ENCODE results near the gene EIF3F.

EIF3F gene

DNA sequence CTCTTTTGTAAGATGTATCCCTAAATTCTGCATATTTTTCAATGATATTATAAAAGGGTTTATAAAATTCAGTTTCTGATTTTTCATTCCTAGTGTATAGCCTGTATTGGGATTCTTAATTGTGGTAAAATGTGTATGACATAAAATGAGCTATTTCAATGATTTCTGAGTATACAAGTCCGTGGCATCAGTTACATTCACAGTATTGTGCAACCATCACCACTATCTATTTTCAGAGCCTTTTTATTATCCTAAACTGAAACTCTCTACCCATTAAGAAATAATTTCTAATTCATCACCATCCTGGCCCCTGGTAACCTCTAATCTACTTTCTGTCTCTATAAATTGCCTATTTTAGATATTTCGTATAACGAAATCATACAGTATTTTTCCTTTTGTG lies 39.8 kb downstream of the EIF3F start:
- no peak overlapping the region for H3K27ac Mint-ChIP-seq
- ATAC-seq (no peak), DNase-seq (no peak)
- no peaks in the 10 kb centered on the region for H3K4me1 Mint-ChIP-seq
- no peaks in the 10 kb centered on the region for H3K9me3 Mint-ChIP-seq
- H3K27me3 Mint-ChIP-seq, result peaks cover 32% of the 10 kb centered on the region
- H3K4me3 Mint-ChIP-seq, result no peak overlapping the region

- Mint-ChIP-seq H3K4me3 (no peak overlapping the region), H3K27me3 (peaks cover 41% of the 10 kb centered on the region)
- no peak for DNase-seq
These were observed 41.6 kb downstream of the EIF3F start for GRCh38 chr11:8028766-8029165.

DNA sequence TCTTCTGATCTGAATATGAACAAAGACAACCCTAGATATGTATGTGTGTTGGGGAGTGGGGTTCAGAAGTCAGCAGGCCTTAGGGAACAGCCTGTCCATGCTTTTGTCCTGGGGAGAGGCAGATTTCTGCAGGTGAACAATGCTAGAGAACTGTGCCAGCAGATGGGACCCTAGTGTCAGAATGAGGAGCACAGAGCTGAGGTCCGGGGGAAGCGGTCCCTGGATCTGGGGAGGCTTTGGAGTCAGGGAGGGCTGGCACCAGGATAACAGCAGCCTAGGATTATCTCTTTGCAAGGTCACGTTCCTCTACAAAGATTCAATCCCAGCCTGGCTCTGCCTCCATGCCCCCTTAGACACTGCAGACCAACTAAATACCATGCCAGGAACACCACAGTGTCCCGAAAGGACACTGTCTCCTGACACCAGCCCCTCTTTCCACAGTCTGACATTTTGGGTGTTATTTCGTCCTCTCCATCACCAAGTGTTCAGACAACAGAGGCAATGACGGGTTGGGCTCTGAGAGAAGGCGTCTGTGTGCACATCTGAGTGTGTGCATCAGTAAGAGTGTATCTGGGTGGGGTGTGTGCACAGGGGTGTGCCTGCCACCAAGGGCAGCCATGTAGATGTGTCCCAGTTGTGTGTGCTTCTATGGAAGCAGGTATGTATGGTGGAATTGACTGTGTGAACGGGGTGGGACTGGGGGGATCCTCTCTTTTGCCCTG lies 43.5 kb downstream of the EIF3F start:
- Mint-ChIP-seq H3K27me3 (peaks cover 43% of the 10 kb centered on the region), H3K4me1 (peaks cover 8% of the 10 kb centered on the region), H3K9me3 (no peaks in the 10 kb centered on the region), H3K27ac (peak overlapping the region in 1 of 2 donors; percentile 50), H3K4me3 (no peak overlapping the region)
- DNase-seq, result no peak
- no peak for ATAC-seq

More at GRCh38 chr11:8028766-8029165, 41.6 kb downstream of the EIF3F start:
- no peak overlapping the region for H3K27ac Mint-ChIP-seq
- peaks cover 8% of the 10 kb centered on the region for H3K4me1 Mint-ChIP-seq
- no peak for ATAC-seq
- no peaks in the 10 kb centered on the region for H3K9me3 Mint-ChIP-seq

GRCh38 chr11:8031248-8032115 lies 44.3 kb downstream of the EIF3F start:
- no peak for DNase-seq
- peak; percentile 16 for ATAC-seq
- Mint-ChIP-seq H3K4me1 (peaks cover 8% of the 10 kb centered on the region), H3K9me3 (no peaks in the 10 kb centered on the region), H3K27me3 (peaks cover 43% of the 10 kb centered on the region), H3K4me3 (no peak overlapping the region), H3K27ac (no peak overlapping the region)

DNA sequence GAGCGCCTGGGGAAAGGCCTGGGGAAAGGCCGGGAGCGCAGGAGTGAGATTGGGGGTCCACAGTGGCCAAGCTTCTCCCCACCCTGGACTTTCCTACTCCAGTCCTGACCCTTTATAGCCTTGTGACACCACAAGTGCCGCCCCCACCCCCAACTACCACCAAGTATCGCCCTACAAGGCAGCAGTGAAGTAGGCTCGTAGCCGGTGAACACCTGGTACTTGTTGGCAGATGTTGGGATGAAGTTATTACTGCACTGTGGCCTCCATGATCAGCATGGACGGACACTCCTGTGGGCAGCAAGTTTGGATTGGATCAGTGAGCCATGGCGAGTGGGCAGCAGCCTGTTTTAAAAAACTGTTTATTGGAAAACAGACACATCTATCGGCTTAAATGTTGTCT lies 45.0 kb downstream of the EIF3F start:
- no peak for DNase-seq
- H3K4me1 Mint-ChIP-seq, result peaks cover 8% of the 10 kb centered on the region
- no peak for ATAC-seq
- no peak overlapping the region for H3K27ac Mint-ChIP-seq
- no peak overlapping the region for H3K4me3 Mint-ChIP-seq
- H3K27me3 Mint-ChIP-seq, result peaks cover 43% of the 10 kb centered on the region
- H3K9me3 Mint-ChIP-seq, result no peaks in the 10 kb centered on the region

DNA sequence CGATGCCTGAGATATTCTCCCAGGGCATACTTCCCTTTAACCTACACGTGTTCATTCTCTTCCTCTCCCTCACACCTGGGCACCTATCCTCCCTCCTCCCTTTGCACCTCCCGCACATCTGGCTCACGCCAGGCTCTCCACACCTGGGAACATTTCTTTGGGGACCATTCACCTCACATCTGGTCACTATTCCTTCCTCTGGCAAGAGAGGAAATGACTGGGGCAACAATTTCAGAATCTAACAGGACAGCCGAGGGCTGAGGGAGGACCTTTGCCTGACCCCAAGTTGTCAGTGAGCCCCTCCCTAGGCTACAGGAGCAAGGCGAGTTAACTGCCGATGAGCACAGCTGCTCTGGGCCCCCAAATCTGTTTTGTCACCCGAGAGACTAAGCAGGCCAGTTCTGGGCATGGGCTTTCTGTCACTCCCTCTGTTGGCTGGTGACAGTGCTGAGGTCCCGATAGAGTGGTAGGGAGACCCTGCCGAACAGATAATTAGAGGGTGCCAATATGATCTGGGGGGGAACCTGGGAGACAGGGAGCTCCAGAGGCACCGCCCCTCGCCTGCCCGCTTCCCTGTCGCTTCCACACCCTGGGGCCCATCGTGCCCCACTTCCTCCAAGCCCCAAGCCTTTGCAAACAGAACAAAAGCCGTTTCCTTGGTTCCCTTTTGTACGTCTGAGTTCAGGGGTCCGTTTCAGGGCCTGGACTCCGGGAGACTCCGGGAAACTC lies 45.6 kb downstream of the EIF3F start:
- Mint-ChIP-seq H3K9me3 (no peaks in the 10 kb centered on the region), H3K27ac (no peak overlapping the region), H3K4me1 (peaks cover 8% of the 10 kb centered on the region), H3K27me3 (peaks cover 43% of the 10 kb centered on the region), H3K4me3 (peak overlapping the region in 1 of 2 donors; percentile 13)
- DNase-seq (no peak), ATAC-seq (no peak)

- peak; percentile 60 for ATAC-seq
- Mint-ChIP-seq H3K4me3 (peak overlapping the region in 1 of 2 donors; percentile 13), H3K27ac (no peak overlapping the region), H3K27me3 (peaks cover 43% of the 10 kb centered on the region), H3K9me3 (no peaks in the 10 kb centered on the region), H3K4me1 (peaks cover 8% of the 10 kb centered on the region)
- DNase-seq, result peak; percentile 47 to 50
These were observed 46.4 kb downstream of the EIF3F start for GRCh38 chr11:8033305-8034105.

- peaks cover 46% of the 10 kb centered on the region for H3K27me3 Mint-ChIP-seq
- no peaks in the 10 kb centered on the region for H3K9me3 Mint-ChIP-seq
- peaks cover 8% of the 10 kb centered on the region for H3K4me1 Mint-ChIP-seq
- ATAC-seq, result no peak
- no peak for DNase-seq
- no peak overlapping the region for H3K4me3 Mint-ChIP-seq
- H3K27ac Mint-ChIP-seq, result no peak overlapping the region
These were observed 47.0 kb downstream of the EIF3F start for GRCh38 chr11:8034106-8034585.

GRCh38 chr11:8034604-8035190 lies 47.6 kb downstream of the EIF3F start:
- no peaks in the 10 kb centered on the region for H3K9me3 Mint-ChIP-seq
- H3K4me1 Mint-ChIP-seq, result peaks cover 8% of the 10 kb centered on the region
- no peak overlapping the region for H3K27ac Mint-ChIP-seq
- no peak overlapping the region for H3K4me3 Mint-ChIP-seq
- no peak for ATAC-seq
- peaks cover 47% of the 10 kb centered on the region for H3K27me3 Mint-ChIP-seq
- no peak for DNase-seq

DNA sequence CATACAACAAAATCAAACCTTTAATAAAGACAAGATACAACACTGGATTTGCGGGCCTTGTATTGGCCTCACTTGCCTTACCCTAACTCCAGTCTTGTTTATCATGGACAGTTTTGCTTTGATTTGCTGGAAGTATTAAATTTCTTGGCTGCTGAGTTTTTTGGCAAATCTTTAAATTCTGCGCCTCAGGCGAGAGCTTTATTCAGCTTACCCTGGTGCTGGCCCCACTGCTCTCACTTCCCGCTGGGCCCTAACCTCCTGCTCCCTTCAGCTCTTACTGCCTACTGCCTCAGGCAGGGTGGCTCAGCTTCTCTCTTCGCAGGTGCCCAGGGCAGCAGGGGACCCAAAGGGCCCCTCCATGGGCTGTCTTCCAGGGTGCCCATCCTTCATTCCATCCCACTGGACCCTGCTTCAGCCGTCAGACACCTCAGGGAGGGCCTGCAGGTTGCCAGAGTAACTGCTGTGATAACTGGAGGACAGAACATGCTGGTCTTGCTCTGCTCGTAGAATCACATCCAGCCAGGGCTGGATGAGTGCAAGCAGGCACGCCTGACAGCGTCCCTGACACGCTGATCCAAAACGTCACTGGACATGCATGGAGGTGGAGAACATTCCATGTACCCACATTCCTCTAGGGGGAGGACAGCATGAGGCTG lies 48.2 kb downstream of the EIF3F start:
- ATAC-seq, result no peak

DNA sequence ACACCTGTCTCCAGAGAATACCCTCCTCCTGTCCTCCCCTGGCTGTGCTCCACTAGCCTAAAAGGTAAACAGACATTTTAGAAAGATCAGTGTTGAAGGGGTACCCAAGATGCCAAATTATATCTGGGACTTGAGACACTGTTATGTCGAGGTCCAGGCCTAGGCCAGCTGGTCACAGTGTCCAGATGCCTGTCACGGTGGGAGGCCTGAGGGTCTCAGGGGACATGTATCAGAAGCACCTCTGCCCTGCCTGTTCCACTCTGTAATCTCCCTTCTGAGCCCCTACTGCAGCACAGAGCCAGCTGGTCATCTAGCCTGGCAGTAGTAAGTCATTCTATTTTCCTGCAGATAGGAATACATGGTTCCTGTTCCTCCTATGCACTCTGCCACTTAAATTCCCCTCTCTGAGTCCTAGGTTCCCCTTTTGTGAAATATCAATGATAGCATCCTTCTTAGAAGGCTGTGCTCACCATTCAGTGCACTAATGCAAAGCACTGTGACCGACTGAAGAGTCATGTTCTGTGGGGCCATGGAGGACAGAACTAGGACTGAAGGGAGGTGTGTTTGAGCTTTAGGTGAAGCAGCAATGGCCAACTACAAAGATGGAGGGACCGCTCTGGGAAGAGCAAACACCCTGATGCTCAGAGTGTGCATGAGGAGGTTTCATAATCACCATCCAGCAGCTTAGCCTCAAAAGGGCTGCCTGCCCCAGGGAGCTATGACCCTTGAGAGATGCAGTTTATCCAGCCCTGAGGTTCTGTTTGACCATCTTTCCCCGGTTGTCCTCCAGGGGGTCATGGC lies 49.1 kb downstream of the EIF3F start:
- peaks cover 8% of the 10 kb centered on the region for H3K4me1 Mint-ChIP-seq
- H3K27ac Mint-ChIP-seq, result no peak overlapping the region
- H3K9me3 Mint-ChIP-seq, result no peaks in the 10 kb centered on the region
- H3K27me3 Mint-ChIP-seq, result peaks cover 33% of the 10 kb centered on the region
- ATAC-seq, result no peak
- H3K4me3 Mint-ChIP-seq, result no peak overlapping the region
- no peak for DNase-seq

More for the DNA sequence above, 48.2 kb downstream of the EIF3F start:
- DNase-seq, result no peak
- Mint-ChIP-seq H3K27ac (no peak overlapping the region), H3K4me3 (no peak overlapping the region), H3K9me3 (no peaks in the 10 kb centered on the region), H3K4me1 (peaks cover 8% of the 10 kb centered on the region), H3K27me3 (peaks cover 42% of the 10 kb centered on the region)

DNA sequence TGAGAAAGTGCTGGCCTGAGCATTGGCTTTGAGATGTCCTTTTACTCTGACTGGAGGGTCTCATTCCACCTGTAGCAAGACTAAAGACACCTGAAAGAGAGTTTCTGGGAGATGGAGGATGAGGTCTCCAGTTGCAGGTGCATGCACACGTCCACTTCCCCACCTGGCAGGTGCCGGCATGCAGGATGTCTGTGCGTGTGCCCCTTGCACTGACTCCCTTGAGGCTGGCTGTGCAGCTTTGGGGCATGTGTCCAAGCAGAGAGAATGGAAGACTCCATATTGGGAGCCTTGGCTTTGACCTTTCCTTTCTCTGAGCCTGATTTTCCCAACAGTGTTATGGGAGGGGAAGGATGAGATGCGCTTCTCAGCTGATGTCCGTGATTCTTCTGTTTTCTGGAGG lies 49.8 kb downstream of the EIF3F start:
- Mint-ChIP-seq H3K4me3 (no peak overlapping the region), H3K27ac (no peak overlapping the region), H3K27me3 (peaks cover 29% of the 10 kb centered on the region), H3K9me3 (no peaks in the 10 kb centered on the region), H3K4me1 (peaks cover 8% of the 10 kb centered on the region)
- ATAC-seq (no peak), DNase-seq (no peak)

- no peak overlapping the region for H3K27ac Mint-ChIP-seq
- no peak overlapping the region for H3K4me3 Mint-ChIP-seq
- H3K9me3 Mint-ChIP-seq, result no peaks in the 10 kb centered on the region
- ATAC-seq (no peak), DNase-seq (no peak)
- peaks cover 16% of the 10 kb centered on the region for H3K27me3 Mint-ChIP-seq
- H3K4me1 Mint-ChIP-seq, result peaks cover 2% of the 10 kb centered on the region
These were observed 51.3 kb downstream of the EIF3F start for GRCh38 chr11:8038393-8038792.
